Naive thymus-derived CD4-positive, alpha-beta T cell (primary cell): Measurements from ENCODE around the gene SERPINB1. TPM values are rescaled to one million over a fixed set of nuclear protein-coding genes. Genes with fewer than 3 reads are reported as not detected.
"Not testable (repeated sequence)": the region's sequence is repeated elsewhere in the genome, so short reads cannot be mapped to it uniquely, and the experiment has no call there.

Source experiments
- ATAC-seq: fragments of 150-1000 bp; cut with Tn5 transposase; 2 replicates; pipeline ENCODE4 v1.10.0; 2021; ENCODE audit warnings: mild to moderate bottlenecking, moderate library complexity
- CTCF ChIA-PET: fragments of 350-600 bp; sonication (Branson Sonifier 250); formaldehyde crosslinking; loops from one replicate; lab custom pipeline; 2021; ENCODE audit warnings: antibody characterized with exemption; lab: Charles Lee
- POLR2A ChIA-PET: fragments of 350-600 bp; sonication (Branson Sonifier 250); formaldehyde crosslinking; loops from one replicate; lab custom pipeline; 2021; ENCODE audit warnings: antibody characterized with exemption, inconsistent platforms; lab: Charles Lee
- DNase-seq, 9 donors: peaks; one replicate each; pipeline versions ENCODE4 v3.0.0 to v3.0.0-alpha.2; 2020 to 2022; ENCODE audit warnings: mixed read lengths in 1 of 9
- H3K27ac ChIP-seq: one replicate; pipeline ENCODE4 v1.7.0; 2013; ENCODE audit warnings: mild to moderate bottlenecking, low read depth, low read length, moderate library complexity
- H3K27me3 ChIP-seq, 2 donors: one replicate each; pipeline ENCODE4 v1.7.0; 2013; ENCODE audit warnings: low read length in 2 of 2, mild to moderate bottlenecking in 2 of 2, moderate library complexity in 2 of 2; ENCODE audit not compliant: control insufficient read depth in 2 of 2, insufficient read depth in 2 of 2
- H3K36me3 ChIP-seq, 3 experiments: 1 replicate in 2 of 3; 2 replicates in 1 of 3; pipeline ENCODE4 v1.7.0; 2013; ENCODE audit warnings: low read length in 3 of 3, mild to moderate bottlenecking in 3 of 3, moderate library complexity in 1 of 3; ENCODE audit not compliant: insufficient read depth in 3 of 3, control insufficient read depth in 2 of 3
- H3K4me1 ChIP-seq, 2 donors: one replicate each; pipeline ENCODE4 v1.7.0; 2013; ENCODE audit warnings: low read length in 2 of 2, mild to moderate bottlenecking in 2 of 2, moderate library complexity in 1 of 2; ENCODE audit not compliant: control insufficient read depth in 2 of 2, insufficient read depth in 2 of 2
- H3K4me3 ChIP-seq: 2 replicates; pipeline ENCODE4 v1.7.0; 2013; ENCODE audit warnings: mild to moderate bottlenecking, low read length
- H3K9me3 ChIP-seq, 3 experiments: 1 replicate in 2 of 3; 2 replicates in 1 of 3; pipeline ENCODE4 v1.7.0; 2013; ENCODE audit warnings: low read length in 3 of 3; ENCODE audit not compliant: control insufficient read depth in 2 of 3
- H3K27ac Mint-ChIP-seq, 9 donors: one replicate each; pipeline ENCODE4 v1.8.0; 2020 to 2022; ENCODE audit warnings: mixed read lengths in 9 of 9, mild to moderate bottlenecking in 8 of 9, moderate library complexity in 5 of 9, inconsistent platforms in 2 of 9
- H3K27me3 Mint-ChIP-seq, 5 donors: one replicate each; pipeline ENCODE4 v1.8.0; 2021 to 2022; ENCODE audit warnings: mixed read lengths in 5 of 5, mild to moderate bottlenecking in 1 of 5
- H3K36me3 Mint-ChIP-seq, 5 donors: one replicate each; pipeline ENCODE4 v1.8.0; 2020 to 2022; ENCODE audit warnings: mixed read lengths in 5 of 5, mild to moderate bottlenecking in 3 of 5, inconsistent platforms in 1 of 5
- H3K4me1 Mint-ChIP-seq, 7 donors: one replicate each; pipeline ENCODE4 v1.8.0; 2020 to 2022; ENCODE audit warnings: mixed read lengths in 7 of 7, mild to moderate bottlenecking in 3 of 7, inconsistent platforms in 1 of 7
- H3K4me3 Mint-ChIP-seq, 10 donors: one replicate each; pipeline ENCODE4 v1.8.0; 2020 to 2022; ENCODE audit warnings: mild to moderate bottlenecking in 10 of 10, mixed read lengths in 10 of 10, moderate library complexity in 6 of 10, inconsistent platforms in 2 of 10
- H3K9me3 Mint-ChIP-seq, 11 donors: one replicate each; pipeline ENCODE4 v1.8.0; 2020 to 2022; ENCODE audit warnings: mixed read lengths in 11 of 11, mild to moderate bottlenecking in 4 of 11, inconsistent platforms in 1 of 11, moderate library complexity in 1 of 11
- intact Hi-C, 2 donors: fragments of 100-400 bp; cut with micrococcal nuclease; formaldehyde crosslinking; loops; one replicate each; pipeline ENCODE4 v1.15.1; 2023
- polyA plus RNA-seq, 2 donors: library from polyadenylated mRNA; unstranded; fragments of 300-500 nt; fragmentation: Illumina TruSeq; gene quantifications; one replicate each; pipeline ENCODE4 v1.2.3, GENCODE V29; 2021
- total RNA-seq, 6 experiments: library from RNA in 5 of 6; stranded (reverse) in 5 of 6; gene quantifications; 1 replicate in 5 of 6; 2 replicates in 1 of 6; pipeline ENCODE4 v1.2.3 and lab custom pipeline; 2021 to 2026

SERPINB1 gene
- total and polyA plus RNA-seq, 7 experiments from 2014 or later, result 43.8 to 135 (median 68.8) TPM

DNA sequence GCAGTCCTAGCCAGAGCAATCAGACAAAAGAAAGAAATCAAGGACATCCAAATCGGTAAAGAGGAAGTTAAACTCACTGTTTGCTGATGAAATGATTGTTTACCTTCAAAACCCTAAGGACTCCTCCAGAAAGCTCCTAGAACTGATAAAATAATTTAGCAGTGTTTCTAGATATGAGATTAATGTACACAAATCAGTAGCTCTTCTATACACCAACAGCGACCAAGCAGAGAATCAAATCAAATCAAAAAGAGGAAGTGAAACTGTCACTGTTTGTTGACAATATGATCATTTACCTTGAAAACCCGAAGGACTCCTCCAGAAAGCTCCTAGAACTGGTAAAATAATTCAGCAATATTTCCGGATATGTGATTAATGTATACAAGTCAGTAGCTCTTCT, 39.8 kb upstream of the SERPINB1 start:
- peaks cover 47 to 54% of the 10 kb centered on the region in 2 donors for H3K4me1 ChIP-seq
- H3K27me3 Mint-ChIP-seq, result no peaks in the 10 kb centered on the region
- peaks cover 10 to 48% (median 14%) of the 10 kb centered on the region in 5 donors for H3K36me3 Mint-ChIP-seq
- H3K9me3 Mint-ChIP-seq, result peaks cover 0 to 24% (median 5%) of the 10 kb centered on the region in 11 donors
- H3K27me3 ChIP-seq, result no peaks in the 10 kb centered on the region
- peak overlapping the region; percentile 55 to 88 (median 70) for H3K4me3 Mint-ChIP-seq
- DNase-seq (no peak), ATAC-seq (no peak)
- H3K9me3 ChIP-seq, result no peaks in the 10 kb centered on the region
- peaks cover 63 to 94% (median 91%) of the 10 kb centered on the region in 7 donors for H3K4me1 Mint-ChIP-seq
- intact Hi-C loops, result loop anchor here (1.0 to 2.0 kb wide), 2 partner anchors 10 to 21 kb away; partner anchors contain the start of gene SERPINB9 (in 1 of the 2)
- ChIA-PET CTCF (interaction anchor here (0.6 to 7.0 kb wide), 8 partner anchors 10 to 285 kb away, joined by 3 to 57 read pairs (median 4); no protein-coding TSS in a partner anchor), POLR2A (interaction anchor here (0.6 to 4.1 kb wide), 3 partner anchors 10 to 177 kb away, joined by 3 to 30 read pairs (median 7); no protein-coding TSS in a partner anchor)
- peak overlapping the region; percentile 5 to 92 (median 84) for H3K27ac Mint-ChIP-seq
- H3K36me3 ChIP-seq, result no peaks in the 10 kb centered on the region
- peak overlapping the region; percentile 18 for H3K27ac ChIP-seq
- peak overlapping the region; percentile 26 for H3K4me3 ChIP-seq

GRCh38 chr6:2880156-2880555, 38.5 kb upstream of the SERPINB1 start:
- H3K9me3 ChIP-seq, H3K27me3 ChIP-seq, H3K27me3 Mint-ChIP-seq, H3K4me3 ChIP-seq, H3K36me3 ChIP-seq: not testable (repeated sequence)
- peaks cover 0 to 24% (median 5%) of the 10 kb centered on the region in 11 donors for H3K9me3 Mint-ChIP-seq
- H3K4me3 Mint-ChIP-seq, result peak overlapping the region; percentile 43 to 88 (median 70)
- DNase-seq (peak in 6 of 9 donors; percentile 42 to 80 (median 61)), ATAC-seq (peak; percentile 33)
- Histone ChIP-seq H3K27ac (peak overlapping the region; percentile 12), H3K4me1 (peaks cover 50 to 51% of the 10 kb centered on the region in 2 donors)
- peaks cover 7 to 38% (median 10%) of the 10 kb centered on the region in 5 donors for H3K36me3 Mint-ChIP-seq
- intact Hi-C loops, result loop anchor here (1.0 to 2.0 kb wide), 3 partner anchors 11 to 34 kb away; partner anchors contain the start of gene SERPINB9 (in 1 of the 2)
- H3K4me1 Mint-ChIP-seq, result peaks cover 60 to 85% (median 82%) of the 10 kb centered on the region in 7 donors
- peak overlapping the region; percentile 5 to 92 (median 84) for H3K27ac Mint-ChIP-seq
- CTCF ChIA-PET, result interaction anchor here (0.9 to 7.0 kb wide), 6 partner anchors 8 to 33 kb away, joined by 3 to 57 read pairs (median 5); no protein-coding TSS in a partner anchor
- POLR2A ChIA-PET, result interaction anchor here (0.6 to 4.1 kb wide), 6 partner anchors 8 to 52 kb away, joined by 3 to 30 read pairs (median 4); partner anchors contain the start of gene SERPINB1

GRCh38 chr6:2877960-2878359, 36.3 kb upstream of the SERPINB1 start:
- peaks cover 64 to 86% (median 78%) of the 10 kb centered on the region in 7 donors for H3K4me1 Mint-ChIP-seq

GRCh38 chr6:2877057-2877882, 35.6 kb upstream of the SERPINB1 start:
- Mint-ChIP-seq H3K27ac (peak overlapping the region; percentile 82 to 98 (median 91)), H3K27me3 (no peaks in the 10 kb centered on the region), H3K4me1 (peaks cover 67 to 88% (median 83%) of the 10 kb centered on the region in 7 donors), H3K36me3 (peaks cover 0 to 42% (median 6%) of the 10 kb centered on the region in 5 donors), H3K9me3 (peaks cover 0 to 24% (median 3%) of the 10 kb centered on the region in 11 donors), H3K4me3 (peak overlapping the region; percentile 79 to 87 (median 84))
- H3K27me3 ChIP-seq, result no peaks in the 10 kb centered on the region
- POLR2A ChIA-PET, result interaction anchor here (0.9 to 3.5 kb wide), 7 partner anchors 11 to 113 kb away, joined by 4 to 25 read pairs (median 10); partner anchors contain the start of gene SERPINB1
- H3K4me1 ChIP-seq, result peaks cover 55 to 57% of the 10 kb centered on the region in 2 donors
- H3K9me3 ChIP-seq, result no peaks in the 10 kb centered on the region
- peak overlapping the region; percentile 50 for H3K4me3 ChIP-seq
- no peak for ATAC-seq
- peak overlapping the region; percentile 71 for H3K27ac ChIP-seq
- no peak for DNase-seq
- H3K36me3 ChIP-seq, result no peaks in the 10 kb centered on the region
- intact Hi-C loops, result loop anchor here in 1 of 2 donors (2.0 kb wide), 1 partner anchor 14 kb away; no protein-coding TSS in a partner anchor
- CTCF ChIA-PET, result interaction anchor here (1.0 to 7.0 kb wide), 10 partner anchors 13 to 113 kb away, joined by 3 to 57 read pairs (median 4); no protein-coding TSS in a partner anchor

More at GRCh38 chr6:2877960-2878359, 36.3 kb upstream of the SERPINB1 start:
- Histone ChIP-seq H3K4me1 (peaks cover 55 to 57% of the 10 kb centered on the region in 2 donors), H3K27me3 (no peaks in the 10 kb centered on the region), H3K4me3 (peak overlapping the region; percentile 1), H3K27ac (peak overlapping the region; percentile 16), H3K36me3 (no peaks in the 10 kb centered on the region), H3K9me3 (no peaks in the 10 kb centered on the region)
- H3K27ac Mint-ChIP-seq, result peak overlapping the region; percentile 82 to 98 (median 91)
- ChIA-PET CTCF (interaction anchor here (0.7 to 7.0 kb wide), 14 partner anchors 8 to 112 kb away, joined by 3 to 57 read pairs (median 4); no protein-coding TSS in a partner anchor), POLR2A (interaction anchor here (1.0 to 4.1 kb wide), 8 partner anchors 10 to 112 kb away, joined by 3 to 30 read pairs (median 10); partner anchors contain the start of gene SERPINB1)
- peak in 6 of 9 donors; percentile 57 to 68 (median 63) for DNase-seq
- no peaks in the 10 kb centered on the region for H3K27me3 Mint-ChIP-seq
- intact Hi-C loops, result loop anchor here (1.0 to 2.0 kb wide), 3 partner anchors 8 to 19 kb away; no protein-coding TSS in a partner anchor
- H3K4me3 Mint-ChIP-seq, result peak overlapping the region; percentile 68 to 87 (median 82)
- H3K36me3 Mint-ChIP-seq, result peaks cover 0 to 39% (median 5%) of the 10 kb centered on the region in 5 donors
- ATAC-seq, result peak; percentile 16
- H3K9me3 Mint-ChIP-seq, result peaks cover 0 to 24% (median 2%) of the 10 kb centered on the region in 11 donors

DNA sequence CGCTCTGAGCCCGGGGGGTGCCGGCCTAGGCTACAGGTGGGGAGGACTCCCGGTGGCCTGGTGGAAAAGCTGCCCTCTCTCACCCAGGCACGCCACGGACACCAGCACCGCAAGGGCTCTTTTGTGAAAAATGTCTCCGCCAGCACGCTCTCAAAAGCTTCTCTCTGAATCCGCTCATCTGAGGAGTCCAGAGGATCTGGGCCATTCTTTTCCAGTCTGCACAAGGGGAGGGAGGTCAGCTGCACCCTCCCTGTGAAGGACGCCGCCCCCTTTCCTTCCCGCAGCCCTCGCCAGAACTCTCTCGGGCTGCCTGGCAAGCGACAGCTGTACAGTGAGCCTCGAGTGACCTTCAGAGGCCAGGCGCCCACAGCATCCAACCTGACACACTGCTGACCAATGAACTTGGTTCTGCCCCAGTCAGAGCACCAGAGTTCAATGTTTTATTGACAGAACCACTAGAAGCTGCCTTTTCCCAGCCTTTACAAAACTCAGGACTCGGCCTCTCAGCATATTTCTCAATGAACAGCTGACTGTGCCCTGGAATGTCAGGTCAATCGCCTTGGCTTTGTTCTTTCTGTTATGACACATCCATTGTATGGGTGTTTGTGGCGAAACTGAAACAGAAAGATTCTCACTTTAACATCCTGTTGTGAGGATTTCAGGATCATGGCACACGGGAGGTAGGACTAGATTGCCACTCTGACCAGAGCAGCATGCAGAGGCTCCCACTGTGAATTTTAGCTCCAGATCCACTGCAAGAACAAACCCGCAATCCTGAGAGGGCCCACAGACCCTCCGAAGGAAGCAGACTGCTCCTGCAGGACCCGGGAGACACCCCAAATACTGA, 34.8 kb upstream of the SERPINB1 start:
- Histone ChIP-seq H3K4me1 (peaks cover 54 to 55% of the 10 kb centered on the region in 2 donors), H3K27me3 (no peaks in the 10 kb centered on the region), H3K36me3 (no peaks in the 10 kb centered on the region), H3K9me3 (no peaks in the 10 kb centered on the region), H3K27ac (peak overlapping the region; percentile 71), H3K4me3 (peak overlapping the region; percentile 50)
- intact Hi-C loops, result loop anchor here in 1 of 2 donors (1.0 to 2.0 kb wide), 4 partner anchors 14 to 28 kb away; no protein-coding TSS in a partner anchor
- peak; percentile 38 for ATAC-seq
- DNase-seq, result no peak
- peaks cover 0 to 22% (median 3%) of the 10 kb centered on the region in 11 donors for H3K9me3 Mint-ChIP-seq
- peak overlapping the region; percentile 79 to 87 (median 84) for H3K4me3 Mint-ChIP-seq
- peaks cover 0 to 36% (median under 1%) of the 10 kb centered on the region in 5 donors for H3K36me3 Mint-ChIP-seq
- peak overlapping the region; percentile 82 to 98 (median 91) for H3K27ac Mint-ChIP-seq
- H3K4me1 Mint-ChIP-seq, result peaks cover 63 to 83% (median 79%) of the 10 kb centered on the region in 7 donors
- H3K27me3 Mint-ChIP-seq, result no peaks in the 10 kb centered on the region
- POLR2A ChIA-PET, result interaction anchor here (0.7 to 3.5 kb wide), 6 partner anchors 12 to 64 kb away, joined by 3 to 25 read pairs (median 6); partner anchors contain the start of gene SERPINB1
- CTCF ChIA-PET, result interaction anchor here (1.0 to 7.0 kb wide), 6 partner anchors 13 to 29 kb away, joined by 3 to 57 read pairs (median 8); no protein-coding TSS in a partner anchor
